HG03066 (cell line): ENCODE data around the gene TMEM61.

Experiments used
- ATAC-seq: cut with Tn5 transposase; IDR thresholded peaks from one replicate; pipeline ENCODE4 v1.9.1; 2021; ENCODE audit warnings: low read depth; ENCODE audit not compliant: unreplicated experiment

The TMEM61 gene

GRCh38 chr1:54984131-54984842, 3.9 kb downstream of the TMEM61 start:
- ATAC-seq: no peak

DNA sequence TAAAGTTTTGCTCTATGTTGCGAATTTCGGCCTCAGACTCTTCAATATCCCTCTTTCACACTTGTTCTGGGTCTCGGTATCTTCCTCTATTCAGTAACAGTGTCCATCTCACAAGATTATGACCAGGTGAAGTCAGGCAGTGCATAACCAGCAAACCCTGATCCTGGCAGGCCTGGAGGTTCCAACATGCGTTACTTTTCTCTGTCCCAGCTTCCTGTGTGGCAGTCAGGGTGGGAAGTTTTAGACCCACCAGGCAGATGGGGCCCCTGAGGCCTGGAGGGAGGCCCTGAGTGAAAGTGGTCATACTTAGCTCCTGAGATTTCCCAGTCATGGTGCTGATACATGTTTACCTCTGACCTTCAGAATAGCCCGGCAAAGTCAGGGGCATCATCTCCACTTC, 5.1 kb downstream of the TMEM61 start:
- ATAC-seq: no peak

- no peak for ATAC-seq
These were observed 5.6 kb downstream of the TMEM61 start for GRCh38 chr1:54986025-54986424.

GRCh38 chr1:54986533-54986932, 6.1 kb downstream of the TMEM61 start:
- ATAC-seq: no peak

GRCh38 chr1:54987427-54987826, 7.0 kb downstream of the TMEM61 start:
- ATAC-seq: no peak

DNA sequence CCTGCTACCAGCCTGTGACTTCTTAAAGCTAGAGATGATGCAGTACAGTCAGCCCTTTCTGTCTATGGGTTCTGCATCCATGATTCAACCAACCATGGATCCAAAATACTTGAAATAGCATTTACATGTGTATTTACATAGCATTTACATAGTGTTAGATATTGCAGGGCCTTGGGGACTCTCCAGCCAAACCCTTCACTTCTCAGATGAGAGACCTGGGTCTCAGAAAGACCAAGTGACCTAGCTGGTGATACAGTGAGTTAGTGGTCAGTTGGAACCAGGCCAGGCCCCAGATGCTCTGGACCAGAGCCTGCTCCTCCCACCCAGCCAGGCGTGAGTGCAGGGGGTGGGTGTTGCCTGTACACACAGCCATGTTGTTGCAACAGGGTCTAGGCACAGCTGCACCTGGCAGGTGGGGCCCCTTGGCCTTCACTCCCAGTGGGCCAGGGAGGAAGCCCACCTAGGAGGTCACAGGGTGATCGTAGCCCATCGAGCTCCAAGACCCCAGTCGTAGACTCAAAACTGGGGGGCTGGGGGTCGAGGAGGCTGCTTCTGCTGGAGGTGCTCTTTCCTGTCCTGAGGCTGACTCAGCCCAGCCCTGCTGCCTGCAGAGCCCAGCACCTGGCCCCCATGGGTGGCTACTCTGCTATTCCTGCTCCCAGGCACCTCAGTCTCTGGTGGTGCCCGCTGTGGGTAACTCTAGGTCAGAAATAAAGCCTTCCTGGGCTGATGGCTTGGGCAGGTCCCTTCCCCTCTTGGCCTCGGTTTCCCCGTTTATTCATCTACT, 7.7 kb downstream of the TMEM61 start:
- no peak for ATAC-seq

DNA sequence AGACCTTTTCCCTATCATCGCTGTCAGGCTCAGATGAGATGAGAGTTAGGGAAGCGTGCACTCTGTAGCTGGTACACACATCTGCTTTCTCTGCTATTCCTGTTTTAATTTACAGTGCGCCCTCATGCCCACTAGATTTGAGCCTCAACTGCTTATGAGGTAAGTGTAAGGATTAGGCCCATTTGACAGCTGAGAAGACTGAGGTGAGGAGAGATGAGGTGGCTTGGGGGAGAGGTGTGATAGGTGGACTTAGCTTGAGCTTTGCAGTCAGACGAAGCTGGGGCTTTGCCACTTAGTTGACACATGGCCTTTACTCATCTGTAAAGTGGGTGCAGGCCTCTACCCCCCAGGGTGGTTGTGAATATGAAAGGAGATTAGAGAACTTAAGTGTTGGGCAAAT, 8.5 kb downstream of the TMEM61 start:
- no peak for ATAC-seq

- ATAC-seq: no peak
These were observed 9.0 kb downstream of the TMEM61 start for GRCh38 chr1:54989473-54989872.

- ATAC-seq: no peak
These were observed 9.8 kb downstream of the TMEM61 start for GRCh38 chr1:54989968-54990810.

GRCh38 chr1:54990916-54991315, 10.5 kb downstream of the TMEM61 start:
- ATAC-seq: no peak

- no peak for ATAC-seq
These were observed 11.5 kb downstream of the TMEM61 start for GRCh38 chr1:54991939-54992338.

DNA sequence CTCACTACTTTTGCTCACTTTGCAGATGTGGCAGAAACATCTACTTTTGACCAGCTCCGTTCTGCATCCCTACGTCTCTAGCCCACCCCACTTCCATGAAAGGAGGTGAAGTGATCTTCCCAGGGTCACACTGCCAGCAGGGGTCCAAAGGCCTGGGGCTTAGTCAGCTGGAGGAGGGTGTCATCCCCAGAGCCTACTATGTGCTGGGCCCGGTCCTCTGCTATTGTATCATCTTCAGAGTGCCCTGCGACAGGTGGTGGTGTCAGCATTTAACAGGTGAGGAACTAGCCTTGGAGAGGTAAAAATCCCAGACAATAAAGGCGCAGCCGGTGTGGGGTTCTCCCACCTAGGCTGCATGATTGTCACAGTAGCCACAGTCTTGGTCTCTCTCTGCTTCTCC, 12.7 kb downstream of the TMEM61 start:
- ATAC-seq: no peak

GRCh38 chr1:54994355-54994990, 14.0 kb downstream of the TMEM61 start:
- no peak for ATAC-seq

- ATAC-seq: no peak
These were observed 14.8 kb downstream of the TMEM61 start for GRCh38 chr1:54995013-54995760.

- ATAC-seq: no peak
These were observed 15.4 kb downstream of the TMEM61 start for GRCh38 chr1:54995835-54996234.

DNA sequence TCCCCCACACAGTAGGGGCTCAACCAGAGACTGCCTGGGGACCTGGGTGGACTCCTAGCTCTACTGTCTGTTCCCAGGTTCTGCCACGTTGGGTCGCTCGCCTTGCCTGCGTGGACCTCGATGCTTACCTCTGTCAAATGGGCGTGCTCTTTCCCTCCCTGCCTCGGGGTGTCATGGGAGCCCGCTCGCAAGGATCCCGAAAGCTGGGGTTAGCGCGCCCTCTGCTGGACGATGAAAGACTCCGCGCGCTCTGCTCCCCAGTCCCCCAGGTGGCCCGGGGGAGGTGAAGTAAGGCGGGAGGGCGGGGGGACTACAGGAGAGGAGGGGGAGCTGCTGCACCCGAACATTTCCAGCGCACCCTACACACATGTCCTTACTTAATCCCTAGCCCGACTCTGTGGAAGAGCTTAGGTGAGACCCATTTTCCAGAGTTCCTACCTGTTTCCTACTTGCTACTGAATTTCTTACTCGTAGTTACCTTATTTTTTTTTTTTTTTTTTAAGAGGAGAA, 16.0 kb downstream of the TMEM61 start:
- peak; percentile 72 for ATAC-seq

GRCh38 chr1:54996869-54997710, 16.7 kb downstream of the TMEM61 start:
- ATAC-seq: no peak

- no peak for ATAC-seq
These were observed 17.2 kb downstream of the TMEM61 start for GRCh38 chr1:54997711-54997986.

DNA sequence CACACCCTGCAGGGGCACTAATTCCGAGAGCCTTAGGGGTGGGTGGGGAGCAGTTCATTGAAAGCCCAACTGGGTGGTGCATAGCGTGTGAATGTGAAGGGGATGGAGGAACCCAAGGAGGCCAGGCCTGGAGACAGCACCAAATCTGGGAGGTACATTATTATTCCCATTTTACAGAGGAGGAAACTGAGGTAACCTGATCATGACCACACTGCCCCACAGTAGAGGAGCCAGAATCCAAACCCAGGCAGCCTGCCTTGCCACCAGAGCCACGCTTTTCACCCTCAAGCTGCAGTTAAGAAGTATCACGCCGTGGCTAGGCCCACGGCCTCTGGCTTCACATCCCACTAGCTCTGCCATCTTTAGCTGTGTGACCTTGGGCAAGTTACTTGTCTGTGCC, 17.7 kb downstream of the TMEM61 start:
- no peak for ATAC-seq
